Measurements from ENCODE around the gene MATN4. TPM values are rescaled to one million over a fixed set of nuclear protein-coding genes. Genes with fewer than 3 reads are reported as not detected.

The MATN4 gene
- total and polyA plus RNA-seq, 2 of the 13 experiments (the other 11 are each of a cell fraction or from before 2014, with no cell fraction given), result not detected

DNA sequence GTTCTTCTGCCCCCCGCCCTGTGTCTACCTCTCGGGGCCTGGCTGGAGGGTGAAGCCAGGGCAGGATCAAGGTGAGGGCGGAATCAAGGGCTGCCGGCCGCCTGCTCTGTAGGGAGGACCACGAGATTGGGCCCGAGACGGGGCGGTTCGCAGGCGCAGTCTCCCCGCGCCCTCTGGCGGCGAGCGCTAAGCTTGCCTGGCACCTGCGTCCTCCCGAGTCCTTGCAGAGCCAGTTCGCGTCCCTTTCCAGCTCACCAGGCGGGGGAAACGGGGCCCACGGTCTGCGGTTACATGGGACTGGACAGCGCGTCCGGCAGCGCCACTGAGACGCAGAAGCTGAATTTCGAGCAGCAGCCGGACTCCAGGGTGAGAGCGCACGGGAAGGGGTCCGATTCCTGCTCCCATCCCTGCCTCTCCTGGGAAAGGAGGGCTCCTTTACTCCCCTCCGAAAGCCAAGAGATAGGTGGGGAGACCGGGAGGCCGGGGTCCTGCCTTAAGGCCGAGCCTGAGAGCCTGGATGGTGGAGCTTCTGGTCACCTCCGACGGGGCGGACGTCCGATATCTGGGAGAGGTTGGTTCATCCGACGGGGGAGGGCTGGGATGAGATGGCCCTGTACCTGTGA, 3.6 kb upstream of the MATN4 start (continued):
- TF ChIP-seq ZNF879 (CRISPR knock-in tag; IDR thresholded peaks at IDR 0.05), result no peak
- peak; percentile 41; the same call in 1 of the 2 replicates for TF ChIP-seq NFKB2 (CRISPR knock-in tag; IDR thresholded peaks at IDR 0.05; ENCODE audit: borderline replicate concordance)
- no peak for TF ChIP-seq ZBTB49 (CRISPR knock-in tag; IDR thresholded peaks at IDR 0.05; ENCODE audit: borderline replicate concordance)
- TF ChIP-seq ZBTB42 (CRISPR knock-in tag; IDR thresholded peaks at IDR 0.05), result no peak
- TF ChIP-seq SKI (IDR thresholded peaks at IDR 0.05; ENCODE audit: partially characterized antibody), result no peak
- TF ChIP-seq TOPORS (CRISPR knock-in tag; IDR thresholded peaks at IDR 0.05), result peak; percentile 49; the same call in 1 of the 2 replicates
- TF ChIP-seq, protein P1, sequence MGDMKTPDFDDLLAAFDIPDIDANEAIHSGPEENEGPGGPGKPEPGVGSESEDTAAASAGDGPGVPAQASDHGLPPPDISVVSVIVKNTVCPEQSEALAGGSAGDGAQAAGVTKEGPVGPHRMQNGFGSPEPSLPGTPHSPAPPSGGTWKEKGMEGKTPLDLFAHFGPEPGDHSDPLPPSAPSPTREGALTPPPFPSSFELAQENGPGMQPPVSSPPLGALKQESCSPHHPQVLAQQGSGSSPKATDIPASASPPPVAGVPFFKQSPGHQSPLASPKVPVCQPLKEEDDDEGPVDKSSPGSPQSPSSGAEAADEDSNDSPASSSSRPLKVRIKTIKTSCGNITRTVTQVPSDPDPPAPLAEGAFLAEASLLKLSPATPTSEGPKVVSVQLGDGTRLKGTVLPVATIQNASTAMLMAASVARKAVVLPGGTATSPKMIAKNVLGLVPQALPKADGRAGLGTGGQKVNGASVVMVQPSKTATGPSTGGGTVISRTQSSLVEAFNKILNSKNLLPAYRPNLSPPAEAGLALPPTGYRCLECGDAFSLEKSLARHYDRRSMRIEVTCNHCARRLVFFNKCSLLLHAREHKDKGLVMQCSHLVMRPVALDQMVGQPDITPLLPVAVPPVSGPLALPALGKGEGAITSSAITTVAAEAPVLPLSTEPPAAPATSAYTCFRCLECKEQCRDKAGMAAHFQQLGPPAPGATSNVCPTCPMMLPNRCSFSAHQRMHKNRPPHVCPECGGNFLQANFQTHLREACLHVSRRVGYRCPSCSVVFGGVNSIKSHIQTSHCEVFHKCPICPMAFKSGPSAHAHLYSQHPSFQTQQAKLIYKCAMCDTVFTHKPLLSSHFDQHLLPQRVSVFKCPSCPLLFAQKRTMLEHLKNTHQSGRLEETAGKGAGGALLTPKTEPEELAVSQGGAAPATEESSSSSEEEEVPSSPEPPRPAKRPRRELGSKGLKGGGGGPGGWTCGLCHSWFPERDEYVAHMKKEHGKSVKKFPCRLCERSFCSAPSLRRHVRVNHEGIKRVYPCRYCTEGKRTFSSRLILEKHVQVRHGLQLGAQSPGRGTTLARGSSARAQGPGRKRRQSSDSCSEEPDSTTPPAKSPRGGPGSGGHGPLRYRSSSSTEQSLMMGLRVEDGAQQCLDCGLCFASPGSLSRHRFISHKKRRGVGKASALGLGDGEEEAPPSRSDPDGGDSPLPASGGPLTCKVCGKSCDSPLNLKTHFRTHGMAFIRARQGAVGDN (CRISPR knock-in tag; IDR thresholded peaks at IDR 0.05), result peak; percentile 58
- TF ChIP-seq ZNF407 (CRISPR knock-in tag; IDR thresholded peaks at IDR 0.05; ENCODE audit: not compliant biosample characterization), result peak; percentile 48
- TF ChIP-seq YEATS2 (CRISPR knock-in tag; IDR thresholded peaks at IDR 0.05; ENCODE audit: borderline replicate concordance), result no peak
- TF ChIP-seq ZNF768 (CRISPR knock-in tag; IDR thresholded peaks at IDR 0.05), result peak; percentile 62; the same call in 1 of the 2 replicates
- TF ChIP-seq DPF2 (CRISPR knock-in tag; IDR thresholded peaks at IDR 0.05; ENCODE audit: borderline replicate concordance, low read depth), result no peak
- TF ChIP-seq ZNF3 (CRISPR knock-in tag; IDR thresholded peaks at IDR 0.05), result no peak
- TF ChIP-seq KDM5B (CRISPR knock-in tag; IDR thresholded peaks at IDR 0.05; ENCODE audit: borderline replicate concordance), result peak; percentile 42; the same call in 1 of the 2 replicates
- no peak for TF ChIP-seq ZNF616 (CRISPR knock-in tag; IDR thresholded peaks at IDR 0.05; ENCODE audit: low read depth)
- peak; percentile 99 for TF ChIP-seq ZNF121 (CRISPR knock-in tag; IDR thresholded peaks at IDR 0.05)
